ENCODE measurements around the gene C17orf114.

C17orf114 gene

DNA sequence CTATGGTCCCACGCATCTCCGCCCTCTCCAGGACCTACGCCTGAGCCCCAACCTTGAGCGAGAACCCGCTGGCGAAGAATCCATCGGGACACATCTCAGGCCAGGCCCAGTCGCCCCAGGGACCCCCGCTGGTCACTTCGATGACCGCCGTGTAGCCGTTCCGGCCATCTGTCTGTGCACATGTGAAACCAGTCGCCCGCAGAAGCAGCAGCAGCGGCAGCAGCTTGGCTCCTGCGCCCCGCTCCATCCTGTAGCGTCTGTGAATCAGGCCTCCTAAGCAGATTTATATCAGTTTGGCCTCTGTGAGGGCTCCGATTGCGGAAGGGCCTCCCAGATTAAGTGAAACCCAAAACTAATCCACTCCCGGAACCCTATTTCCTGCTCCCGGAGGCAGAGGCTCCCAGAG lies 16.0 kb downstream of the C17orf114 start, which contains the start of gene VMO1:
VMO1 (minus strand) TSS at position 259 of the 406 bp plus-strand sequence; CDS start at position 247, 12 bp downstream.
- TF ChIP-seq CTCF (IDR thresholded peaks at IDR 0.05; ENCODE audit: unreplicated experiment): no peak
- no peak within 1 kb of the TSS for H3K27ac Mint-ChIP-seq
- H3K9me3 Mint-ChIP-seq (ENCODE audit: low read depth): no peaks in the 10 kb centered on the region
- no peak within 1 kb of the TSS for H3K4me3 Mint-ChIP-seq (ENCODE audit: low read depth)
- peaks cover 8% of the 10 kb centered on the region for H3K27me3 Mint-ChIP-seq
- H3K4me1 Mint-ChIP-seq (ENCODE audit: low read depth): peaks cover 13% of the 10 kb centered on the region
- DNase-seq (ENCODE audit: low spot score, unreplicated experiment): no peak
- H3K36me3 Mint-ChIP-seq (ENCODE audit: insufficient read depth): no peaks in the 10 kb centered on the region

DNA sequence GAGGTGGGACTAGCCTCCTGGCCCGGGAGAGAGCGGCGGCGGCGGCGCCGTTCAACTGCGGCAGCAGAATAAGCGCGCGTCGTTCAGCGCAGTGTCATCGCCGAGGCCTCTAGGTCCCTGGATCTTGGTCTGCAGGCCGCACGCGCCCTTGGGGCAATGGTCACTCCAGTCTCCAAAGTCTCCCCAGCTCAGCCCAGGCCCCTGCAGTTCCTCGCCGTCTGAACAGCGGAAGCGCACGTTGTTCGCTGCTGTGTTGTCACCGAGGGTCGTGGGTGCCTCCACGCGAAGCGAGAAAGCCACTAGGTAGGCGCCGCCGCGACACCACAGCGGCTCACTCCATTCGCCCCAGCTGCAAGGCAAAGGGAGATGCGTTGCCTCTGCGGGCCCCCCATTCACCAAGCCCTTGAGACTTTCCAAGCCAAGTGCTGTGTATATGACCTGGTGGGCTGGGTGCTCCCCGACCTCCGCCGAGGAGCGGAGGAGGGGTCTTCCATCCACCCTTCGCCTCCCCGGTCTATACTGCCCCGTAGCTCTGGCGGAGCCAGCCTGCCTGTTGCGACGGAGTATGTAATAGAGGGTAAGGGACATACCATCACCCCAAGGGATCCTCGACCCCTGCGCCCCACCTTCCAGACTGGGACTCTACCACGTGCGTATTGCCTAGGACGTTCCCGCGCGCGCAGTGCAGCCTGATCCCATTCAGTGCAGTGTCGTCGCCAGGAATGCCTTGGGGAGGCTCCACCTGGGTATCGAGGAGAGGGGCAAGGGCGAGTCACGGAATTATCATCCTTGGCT lies 16.6 kb downstream of the C17orf114 start:
- H3K9me3 Mint-ChIP-seq (ENCODE audit: low read depth): no peaks in the 10 kb centered on the region
- peaks cover 8% of the 10 kb centered on the region for H3K27me3 Mint-ChIP-seq

GRCh38 chr17:4782652-4783051 lies 19.5 kb downstream of the C17orf114 start:
- no peak for TF ChIP-seq CTCF (IDR thresholded peaks at IDR 0.05; ENCODE audit: unreplicated experiment)
- peaks cover 5% of the 10 kb centered on the region for H3K4me1 Mint-ChIP-seq (ENCODE audit: low read depth)
- H3K27ac Mint-ChIP-seq: no peak overlapping the region
- peaks cover 11% of the 10 kb centered on the region for H3K27me3 Mint-ChIP-seq
- H3K9me3 Mint-ChIP-seq (ENCODE audit: low read depth): no peaks in the 10 kb centered on the region
- no peak for DNase-seq (ENCODE audit: low spot score, unreplicated experiment)
- no peak overlapping the region for H3K4me3 Mint-ChIP-seq (ENCODE audit: low read depth)
- H3K36me3 Mint-ChIP-seq (ENCODE audit: insufficient read depth): no peaks in the 10 kb centered on the region

More for the DNA sequence above, 16.6 kb downstream of the C17orf114 start:
- DNase-seq (ENCODE audit: low spot score, unreplicated experiment): no peak
- no peak for TF ChIP-seq CTCF (IDR thresholded peaks at IDR 0.05; ENCODE audit: unreplicated experiment)
- Mint-ChIP-seq H3K4me3 (ENCODE audit: low read depth) (no peak overlapping the region), H3K4me1 (ENCODE audit: low read depth) (peaks cover 9% of the 10 kb centered on the region), H3K27ac (no peak overlapping the region), H3K36me3 (ENCODE audit: insufficient read depth) (no peaks in the 10 kb centered on the region)

GRCh38 chr17:4780325-4780955 lies 21.7 kb downstream of the C17orf114 start:
- Mint-ChIP-seq H3K9me3 (ENCODE audit: low read depth) (no peaks in the 10 kb centered on the region), H3K36me3 (ENCODE audit: insufficient read depth) (no peaks in the 10 kb centered on the region), H3K4me3 (ENCODE audit: low read depth) (no peak overlapping the region), H3K27ac (no peak overlapping the region), H3K4me1 (ENCODE audit: low read depth) (peaks cover 3% of the 10 kb centered on the region), H3K27me3 (peaks cover 9% of the 10 kb centered on the region)
- TF ChIP-seq CTCF (IDR thresholded peaks at IDR 0.05; ENCODE audit: unreplicated experiment): no peak
- DNase-seq (ENCODE audit: low spot score, unreplicated experiment): no peak

GRCh38 chr17:4777969-4778760 lies 24.0 kb downstream of the C17orf114 start:
- Mint-ChIP-seq H3K9me3 (ENCODE audit: low read depth) (no peaks in the 10 kb centered on the region), H3K27ac (no peak overlapping the region), H3K27me3 (peaks cover 13% of the 10 kb centered on the region), H3K4me3 (ENCODE audit: low read depth) (no peak overlapping the region), H3K36me3 (ENCODE audit: insufficient read depth) (no peaks in the 10 kb centered on the region), H3K4me1 (ENCODE audit: low read depth) (peaks cover 3% of the 10 kb centered on the region)
- no peak for DNase-seq (ENCODE audit: low spot score, unreplicated experiment)
- TF ChIP-seq CTCF (IDR thresholded peaks at IDR 0.05; ENCODE audit: unreplicated experiment): no peak

All from progenitor cell of endocrine pancreas (in vitro differentiated cells).